IMR-90 (cell line): ENCODE data around the gene GTF2I. TPM values are rescaled to one million over a fixed set of nuclear protein-coding genes. Genes with fewer than 3 reads are reported as not detected.

Experiments used
- ATAC-seq: fragments of 200-7000 bp; cut with Tn5 transposase; 2 replicates; pipeline ENCODE4 v1.9.1; 2020; ENCODE audit warnings: low read depth, mild to moderate bottlenecking, moderate library complexity
- BruUV-seq: library from RNA; stranded (reverse); fragments of 400-500 nt; replicated peaks from 2 replicates; lab custom pipeline; 2021; lab: Mats Ljungman, UMichigan
- CTCF ChIA-PET: fragments of 300-600 bp; formaldehyde crosslinking; extraction: SDS; loops from one replicate; lab custom pipeline; 2021; ENCODE audit warnings: antibody characterized with exemption; lab: Yijun Ruan, JAX
- POLR2A ChIA-PET: fragments of 300-600 bp; sonication (Branson Sonifier 250); formaldehyde crosslinking; loops from one replicate; lab custom pipeline; 2022; ENCODE audit warnings: antibody characterized with exemption; ENCODE audit not compliant: unreplicated experiment; lab: Charles Lee
- DNase-seq: peaks from one replicate; pipeline ENCODE4 v3.0.0; 2013
- H2AFZ ChIP-seq: replicated peaks from 2 replicates; pipeline ENCODE3; 2013; ENCODE audit warnings: low read length, mild to moderate bottlenecking; ENCODE audit not compliant: poor library complexity
- H2AK5ac ChIP-seq: 2 replicates; pipeline ENCODE4 v1.6.1; 2013; ENCODE audit warnings: low read depth, low read length, inconsistent platforms
- H2AK9ac ChIP-seq: replicated peaks from 2 replicates; pipeline ENCODE3; 2013; ENCODE audit warnings: mild to moderate bottlenecking, low read depth, low read length, moderate library complexity; ENCODE audit not compliant: poor library complexity
- H2BK120ac ChIP-seq: 2 replicates; pipeline ENCODE4 v1.6.1; 2013; ENCODE audit warnings: low read depth, low read length, inconsistent platforms
- H2BK15ac ChIP-seq: 3 replicates; pipeline ENCODE4 v1.6.1; 2013; ENCODE audit warnings: low read depth, low read length, inconsistent platforms
- H2BK20ac ChIP-seq: 2 replicates; pipeline ENCODE4 v1.6.1; 2013; ENCODE audit warnings: low read depth, mild to moderate bottlenecking, inconsistent platforms, low read length, moderate library complexity
- H2BK5ac ChIP-seq: 2 replicates; pipeline ENCODE4 v1.6.1; 2013; ENCODE audit warnings: mild to moderate bottlenecking, low read depth, low read length, inconsistent platforms; ENCODE audit not compliant: poor library complexity, severe bottlenecking
- H3K14ac ChIP-seq: replicated peaks from 2 replicates; pipeline ENCODE4 v1.6.1; 2013; ENCODE audit warnings: low read depth, low read length, inconsistent platforms
- H3K18ac ChIP-seq: 2 replicates; pipeline ENCODE4 v1.6.1; 2013; ENCODE audit warnings: low read depth, low read length, control low read depth
- H3K23ac ChIP-seq: 2 replicates; pipeline ENCODE4 v1.6.1; 2013; ENCODE audit warnings: low read depth, low read length, inconsistent platforms
- H3K27ac ChIP-seq: 2 replicates; pipeline ENCODE4 v1.5.1; 2013; ENCODE audit warnings: mild to moderate bottlenecking, control low read depth, low read length; ENCODE audit not compliant: insufficient read depth
- H3K27me3 ChIP-seq: 2 replicates; pipeline ENCODE4 v1.6.1; 2013; ENCODE audit warnings: low read length; ENCODE audit not compliant: control insufficient read depth, insufficient read depth
- H3K36me3 ChIP-seq: 2 replicates; pipeline ENCODE4 v1.6.1; 2013; ENCODE audit warnings: low read length, mixed read lengths; ENCODE audit not compliant: control insufficient read depth, insufficient read depth
- H3K4ac ChIP-seq: 2 replicates; pipeline ENCODE4 v1.6.1; 2013; ENCODE audit warnings: low read depth, low read length, inconsistent platforms
- H3K4me1 ChIP-seq: 2 replicates; pipeline ENCODE4 v1.6.1; 2013; ENCODE audit warnings: low read length, mixed read lengths; ENCODE audit not compliant: control insufficient read depth, insufficient read depth
- H3K4me2 ChIP-seq: 2 replicates; pipeline ENCODE4 v1.6.1; 2013; ENCODE audit warnings: low read depth, mild to moderate bottlenecking, control low read depth, low read length, moderate library complexity
- H3K4me3 ChIP-seq: 2 replicates; pipeline ENCODE4 v1.5.1; 2013; ENCODE audit warnings: low read depth, mild to moderate bottlenecking, control low read depth, low read length, moderate library complexity; ENCODE audit not compliant: insufficient read depth
- H3K56ac ChIP-seq: 2 replicates; pipeline ENCODE4 v1.6.1; 2013; ENCODE audit warnings: low read length, inconsistent platforms; ENCODE audit not compliant: insufficient read depth; ENCODE audit errors: extremely low read depth
- H3K79me1 ChIP-seq, 2 experiments: 2 replicates each; pipeline ENCODE4 v1.6.1; 2013; ENCODE audit warnings: low read length in 2 of 2, inconsistent platforms in 1 of 2, low read depth in 1 of 2
- H3K9ac ChIP-seq: 2 replicates; pipeline ENCODE4 v1.6.1; 2013; ENCODE audit warnings: low read depth, low read length, control low read depth
- H3K9me1 ChIP-seq: 2 replicates; pipeline ENCODE4 v1.6.1; 2013; ENCODE audit warnings: low read length, inconsistent platforms; ENCODE audit not compliant: insufficient read depth
- H3K9me3 ChIP-seq: 2 replicates; pipeline ENCODE4 v1.6.1; 2013; ENCODE audit warnings: low read length; ENCODE audit not compliant: control insufficient read depth, insufficient read depth
- H4K20me1 ChIP-seq: 2 replicates; pipeline ENCODE4 v1.6.1; 2013; ENCODE audit warnings: low read length, inconsistent platforms; ENCODE audit not compliant: insufficient read depth
- H4K5ac ChIP-seq: 2 replicates; pipeline ENCODE4 v1.6.1; 2013; ENCODE audit warnings: mild to moderate bottlenecking, low read depth, low read length, control low read depth
- H4K8ac ChIP-seq, 2 experiments: 2 replicates each; pipeline ENCODE4 v1.6.1; 2013; ENCODE audit warnings: low read depth in 2 of 2, low read length in 2 of 2, control low read depth in 1 of 2, inconsistent platforms in 1 of 2
- H4K91ac ChIP-seq: 2 replicates; pipeline ENCODE4 v1.6.1; 2013; ENCODE audit warnings: low read depth, low read length, inconsistent platforms; ENCODE audit not compliant: insufficient read depth
- NFE2L2 ChIP-seq: fragments of 150-350 bp; IDR thresholded peaks from 2 replicates; pipeline ENCODE4 v1.6.1; 2016; ENCODE audit warnings: low read depth, mild to moderate bottlenecking, low read length
- RAD21 ChIP-seq: IDR thresholded peaks from 2 replicates; pipeline ENCODE4 v1.6.1; 2012; ENCODE audit warnings: low read length, improper control_type of control experiment
- RCOR1 ChIP-seq: IDR thresholded peaks from 2 replicates; pipeline ENCODE4 v1.6.1; 2012; ENCODE audit warnings: mild to moderate bottlenecking, low read length, improper control_type of control experiment; ENCODE audit not compliant: insufficient replicate concordance
- whole genome bisulfite sequencing, 2 experiments: methylation state at CpG; one replicate each; pipeline versions ENCODE4 v1.1.5 to v1.1.7; 2013; ENCODE audit warnings: missing lambda C conversion rate in 2 of 2; ENCODE audit not compliant: insufficient read length in 1 of 2; ENCODE audit errors: extremely low coverage in 2 of 2; 5-methylcytosine and 5-hydroxymethylcytosine counted together
- dilution Hi-C: fragments of 300-500 bp; cut with HindIII; formaldehyde crosslinking; loops from one replicate; pipeline ENCODE4 v1.14.3; 2018; ENCODE audit warnings: low sequenced_read_pairs; ENCODE audit not compliant: unreplicated experiment
- in situ Hi-C: fragments of 300-500 bp; cut with MboI; formaldehyde crosslinking; loops from 3 replicates; pipeline ENCODE4 v1.14.3; 2019; ENCODE audit warnings: low sequenced_read_pairs, inconsistent platforms, mixed read lengths
- intact Hi-C: fragments of 100-400 bp; cut with micrococcal nuclease; formaldehyde crosslinking; loops from 2 replicates; pipeline ENCODE4 v1.10.0; 2022
- polyA plus RNA-seq, 3 experiments: library from polyadenylated mRNA; depleted of rRNA; stranded (reverse); fragments of >200 nt; gene quantifications; 2 replicates each; pipeline ENCODE4 v1.2.3, GENCODE V29; 2012; ENCODE audit warnings: low replicate concordance in 1 of 3
- total RNA-seq: library from RNA; depleted of rRNA; stranded (reverse); fragments of >200 nt; gene quantifications from 2 replicates; pipeline ENCODE4 v1.2.3, GENCODE V29; 2012

The GTF2I gene
- total and polyA plus RNA-seq, 2 of the 4 experiments (the other 2 are of a cell fraction): 46.4 to 88.8 TPM

- H2AK5ac ChIP-seq: peak overlapping the region; percentile 3; the same call in 1 of the 2 replicates
- no peak overlapping the region for H2BK5ac ChIP-seq
- H3K36me3 ChIP-seq: no peaks in the 10 kb centered on the region
- H3K4me2 ChIP-seq: no peak overlapping the region
- no peak overlapping the region for H4K91ac ChIP-seq
- ChIA-PET CTCF (no interaction called here), POLR2A (interaction anchor here (0.6 kb wide), 1 partner anchor 20 kb away, joined by 5 read pairs; the partner anchor contains the start of gene GTF2I)
- no peak overlapping the region for H3K4ac ChIP-seq
- H3K14ac ChIP-seq: no peak overlapping the region
- H2BK20ac ChIP-seq: no peak overlapping the region
- no TSS peak for BruUV-seq
- H2AK9ac ChIP-seq: no peak overlapping the region
- no peak overlapping the region for H3K9ac ChIP-seq
- in situ Hi-C loops (no loop called here), intact Hi-C loops (no loop called here), dilution Hi-C loops (no loop called here)
- no peak overlapping the region for H3K23ac ChIP-seq
- no peak overlapping the region for H4K8ac ChIP-seq
- H3K9me1 ChIP-seq: 0 out of 2 replicates have a peak, but pooled peaks cover 3% of the 10 kb centered on the region
- ATAC-seq (no peak), DNase-seq (no peak)
- no peaks in the 10 kb centered on the region for H3K27me3 ChIP-seq
- no peaks in the 10 kb centered on the region for H4K20me1 ChIP-seq
- H2BK120ac ChIP-seq: no peak overlapping the region
- H3K79me1 ChIP-seq: no peaks in the 10 kb centered on the region
- H3K4me1 ChIP-seq: peaks cover 4% of the 10 kb centered on the region
- H4K5ac ChIP-seq: no peak overlapping the region
- no peak overlapping the region for H3K56ac ChIP-seq
- H2BK15ac ChIP-seq: no peak overlapping the region
- H2AFZ ChIP-seq: no peak overlapping the region
- no peak overlapping the region for H3K27ac ChIP-seq
- TF ChIP-seq RCOR1 (no peak), NFE2L2 (no peak), RAD21 (no peak)
- peaks cover 2% of the 10 kb centered on the region; the same call in 1 of the 2 replicates for H3K9me3 ChIP-seq
- H3K4me3 ChIP-seq: no peak overlapping the region
- no peak overlapping the region for H3K18ac ChIP-seq
- no CpG with 5 or more reads among the region's 7 CpGs for WGBS, 2 experiments
Observed at GRCh38 chr7:74637745-74638144, 19.8 kb upstream of the GTF2I start.
